PC-3 (cell line): Measurements from ENCODE around the gene TMEM190. TPM values are rescaled to one million over a fixed set of nuclear protein-coding genes. Genes with fewer than 3 reads are reported as not detected.

ENCODE experiments used
- ATAC-seq: fragments of 200-7000 bp; cut with Tn5 transposase; 2 replicates; pipeline ENCODE4 v1.9.1; 2020; ENCODE audit warnings: mild to moderate bottlenecking, moderate library complexity
- BruUV-seq: library from RNA; stranded (reverse); fragments of 400-500 nt; replicated peaks from 2 replicates; lab custom pipeline; 2021; lab: Mats Ljungman, UMichigan
- CTCF ChIA-PET: fragments of 300-600 bp; sonication (Branson Sonifier 250); formaldehyde crosslinking; loops from one replicate; lab custom pipeline; 2022; ENCODE audit warnings: antibody characterized with exemption; lab: Charles Lee
- POLR2A ChIA-PET: fragments of 300-600 bp; sonication (Branson Sonifier 250); formaldehyde crosslinking; loops from one replicate; lab custom pipeline; 2022; ENCODE audit warnings: antibody characterized with exemption; ENCODE audit not compliant: unreplicated experiment; lab: Charles Lee
- DNase-seq: peaks from one replicate; pipeline ENCODE4 v3.0.0-alpha.2; 2015
- H2AFZ ChIP-seq: fragments of 300-600 bp; sonication (generic); 2 replicates; pipeline ENCODE4 v1.6.0; 2016; ENCODE audit warnings: antibody characterized with exemption, low read length
- H3F3A ChIP-seq: fragments of 300-600 bp; sonication (generic); one replicate; pipeline ENCODE4 v1.6.0; 2017; ENCODE audit warnings: antibody characterized with exemption, low read length, control low read depth, mild to moderate bottlenecking; ENCODE audit not compliant: unreplicated experiment
- H3K27ac ChIP-seq: fragments of 300-600 bp; sonication (generic); 2 replicates; pipeline ENCODE4 v1.5.1; 2016; ENCODE audit warnings: mild to moderate bottlenecking, low read length
- H3K27me3 ChIP-seq: fragments of 300-600 bp; sonication (generic); 2 replicates; pipeline ENCODE4 v1.6.1; 2016; ENCODE audit warnings: low read length, mixed read lengths
- H3K36me3 ChIP-seq: fragments of 300-600 bp; sonication (generic); 2 replicates; pipeline ENCODE4 v1.6.1; 2016; ENCODE audit warnings: low read depth, mixed run types, low read length, mixed read lengths
- H3K4me1 ChIP-seq: fragments of 300-600 bp; sonication (generic); 2 replicates; pipeline ENCODE4 v1.5.1; 2016; ENCODE audit warnings: low read length; ENCODE audit not compliant: insufficient read depth
- H3K4me2 ChIP-seq: fragments of 300-600 bp; sonication (generic); 2 replicates; pipeline ENCODE4 v1.6.0; 2016; ENCODE audit warnings: low read length
- H3K4me3 ChIP-seq: fragments of 300-600 bp; sonication (generic); 2 replicates; pipeline ENCODE4 v1.5.1; 2016; ENCODE audit warnings: mild to moderate bottlenecking, low read length, mixed read lengths
- H3K79me2 ChIP-seq: fragments of 300-600 bp; sonication (generic); 2 replicates; pipeline ENCODE4 v1.6.1; 2017; ENCODE audit warnings: low read length, mixed read lengths
- H3K9ac ChIP-seq: fragments of 300-600 bp; sonication (generic); 2 replicates; pipeline ENCODE4 v1.6.0; 2016; ENCODE audit warnings: mild to moderate bottlenecking, low read length
- H3K9me2 ChIP-seq: fragments of 300-600 bp; sonication (generic); replicated peaks from 2 replicates; pipeline ENCODE4 v1.6.1; 2016; ENCODE audit warnings: mixed run types, low read length, mixed read lengths
- H3K9me3 ChIP-seq: fragments of 300-600 bp; sonication (generic); 2 replicates; pipeline ENCODE4 v1.6.1; 2016; ENCODE audit warnings: low read length, mixed read lengths
- H4K20me1 ChIP-seq: fragments of 300-600 bp; sonication (generic); 2 replicates; pipeline ENCODE4 v1.6.1; 2016; ENCODE audit warnings: low read length, mixed read lengths
- CTCF ChIP-seq: fragments of 300-600 bp; sonication (generic); conservative IDR thresholded peaks from 2 replicates; pipeline ENCODE4 v1.5.1; 2017; ENCODE audit warnings: antibody characterized with exemption, low read depth, mild to moderate bottlenecking, low read length
- EZH2 ChIP-seq: fragments of 300-600 bp; sonication (generic); IDR thresholded peaks from one replicate; pipeline ENCODE4 v1.6.1; 2017; ENCODE audit warnings: antibody characterized with exemption, mild to moderate bottlenecking, low read length; ENCODE audit not compliant: unreplicated experiment
- EZH2phosphoT487 ChIP-seq: fragments of 300-600 bp; sonication (generic); IDR thresholded peaks from 2 replicates; pipeline ENCODE4 v1.6.1; 2018; ENCODE audit warnings: mild to moderate bottlenecking, antibody characterized with exemption, low read length, borderline replicate concordance
- intact Hi-C: fragments of 100-400 bp; cut with micrococcal nuclease; formaldehyde crosslinking; loops from 2 replicates; pipeline ENCODE4 v1.9.0; 2023
- total RNA-seq: library from RNA; depleted of rRNA; stranded (reverse); fragments of >200 nt; gene quantifications from 2 replicates; pipeline ENCODE4 v1.2.3, GENCODE V29; 2014

Gene TMEM190
- total RNA-seq, 1 experiment from 2014 or later = not detected

- no TSS peak for BruUV-seq
- H4K20me1 ChIP-seq = no peaks in the 10 kb centered on the region
- H3K9ac ChIP-seq = no peak overlapping the region
- no peak overlapping the region for H3K4me2 ChIP-seq
- H3K36me3 ChIP-seq = no peaks in the 10 kb centered on the region
- ATAC-seq (no peak; the same call in 1 of the 2 replicates), DNase-seq (no peak)
- no peak overlapping the region for H2AFZ ChIP-seq
- TF ChIP-seq CTCF (no peak), EZH2phosphoT487 (no peak), EZH2 (no peak)
- H3K79me2 ChIP-seq = no peaks in the 10 kb centered on the region
- no peaks in the 10 kb centered on the region for H3K9me3 ChIP-seq
- intact Hi-C loops = no loop called here
- ChIA-PET POLR2A (no interaction called here), CTCF (no interaction called here)
- H3K27me3 ChIP-seq = no peaks in the 10 kb centered on the region
- no peaks in the 10 kb centered on the region for H3F3A ChIP-seq
- no peaks in the 10 kb centered on the region for H3K9me2 ChIP-seq
- no peak overlapping the region for H3K4me3 ChIP-seq
- H3K4me1 ChIP-seq = no peaks in the 10 kb centered on the region
- H3K27ac ChIP-seq = no peak overlapping the region
These were observed 14.2 kb upstream of the TMEM190 start for GRCh38 chr19:55362174-55362989.

GRCh38 chr19:55362990-55363716 is 13.5 kb upstream of the TMEM190 start, which contains the start of gene GARIN5B:
Gene GARIN5B, minus strand, starts transcription at chr19:55363260. Its CDS starts 194 bp downstream, at chr19:55363066.
- ChIA-PET CTCF (no interaction called here), POLR2A (no interaction called here)
- DNase-seq (no peak), ATAC-seq (no peak)
- no peaks in the 10 kb centered on the region for H3K36me3 ChIP-seq
- TF ChIP-seq EZH2phosphoT487 (no peak), EZH2 (no peak), CTCF (no peak)
- H3F3A ChIP-seq = no peaks in the 10 kb centered on the region
- no peak within 1 kb of the TSS for H3K4me3 ChIP-seq
- no peaks in the 10 kb centered on the region for H3K9me2 ChIP-seq
- no peak within 1 kb of the TSS for H2AFZ ChIP-seq
- H4K20me1 ChIP-seq = no peaks in the 10 kb centered on the region
- H3K9ac ChIP-seq = no peak within 1 kb of the TSS
- H3K79me2 ChIP-seq = no peaks in the 10 kb centered on the region
- H3K4me2 ChIP-seq = no peak within 1 kb of the TSS
- no peaks in the 10 kb centered on the region for H3K4me1 ChIP-seq
- no peaks in the 10 kb centered on the region for H3K27me3 ChIP-seq
- intact Hi-C loops = no loop called here
- H3K27ac ChIP-seq = no peak within 1 kb of the TSS
- BruUV-seq = no TSS peak
- H3K9me3 ChIP-seq = no peaks in the 10 kb centered on the region
